ENCODE measurements around the gene USP16. TPM values are rescaled to one million over a fixed set of nuclear protein-coding genes. Genes with fewer than 3 reads are reported as not detected.

USP16 gene
- polyA plus RNA-seq, 2 of the 4 experiments (the other 2 are of a cell fraction), result 23.6 to 40.7 TPM

- H3K4me1 ChIP-seq, result peaks cover 10% of the 10 kb centered on the region; the same call in 1 of the 3 replicates
- under 1% methylated on average over 34 of the region's 43 CpGs for WGBS (ENCODE audit: missing lambda C conversion rate)
- H3K4me2 ChIP-seq, result peak within 1 kb of the TSS; percentile 97
- ChIA-PET POLR2A (interaction anchor here (0.6 to 1.8 kb wide), 6 partner anchors 9 to 85 kb away, joined by 3 to 49 read pairs (median 4); partner anchors contain the start of genes CCT8, RWDD2B and USP16), CTCF (no interaction called here)
- H3K4me3 ChIP-seq, result peak within 1 kb of the TSS; percentile 94
- DNase-seq (ENCODE audit: low read depth in 1 of 2, low spot score in 1 of 2) (peak; percentile 90 to 98), FAIRE-seq (no peak), ATAC-seq (peak; percentile 98 to 99)
- no peaks in the 10 kb centered on the region for H3K9me3 ChIP-seq
- peak within 1 kb of the TSS; percentile 80 to 96 for H3K27ac ChIP-seq
- TF ChIP-seq REST (IDR thresholded peaks at IDR 0.05) (no peak), SREBF2 (IDR thresholded peaks at IDR 0.05) (no peak), POLR2A (IDR thresholded peaks at IDR 0.05; ENCODE audit: low read length) (peak; percentile 21; the same call in 1 of the 2 replicates), POLR2AphosphoS2 (conservative IDR thresholded peaks at IDR 0.05; ENCODE audit: low read length) (no peak), E2F6 (IDR thresholded peaks at IDR 0.05; ENCODE audit: borderline replicate concordance, low read depth) (no peak), JUN (IDR thresholded peaks at IDR 0.05) (peak; percentile 29 to 70; a peak in 2 of 5 replicates), NR3C1 (IDR thresholded peaks at IDR 0.05) (no peak), MYC (IDR thresholded peaks at IDR 0.05; ENCODE audit: borderline replicate concordance, low read length) (no peak), EHF (CRISPR knock-in tag; IDR thresholded peaks at IDR 0.05) (no peak), RFX5 (IDR thresholded peaks at IDR 0.05) (0 out of 2 replicates have a peak, but pooled peaks have one; percentile 22), PBX3 (IDR thresholded peaks at IDR 0.05) (peak; percentile 89), TFCP2L1 (CRISPR knock-in tag; IDR thresholded peaks at IDR 0.05) (no peak), HDAC2 (IDR thresholded peaks at IDR 0.05) (no peak), FOSL2 (IDR thresholded peaks at IDR 0.05) (no peak), FOSL2 (CRISPR knock-in tag; IDR thresholded peaks at IDR 0.05) (peak; percentile 66; the same call in 1 of the 2 replicates), ELK1 (IDR thresholded peaks at IDR 0.05; ENCODE audit: low read depth, low read length) (no peak), CTCF (IDR thresholded peaks at IDR 0.05) (no peak), HEYL (CRISPR knock-in tag; IDR thresholded peaks at IDR 0.05) (no peak), HMGXB4 (CRISPR knock-in tag; IDR thresholded peaks at IDR 0.05; ENCODE audit: borderline replicate concordance) (no peak), MAX (IDR thresholded peaks at IDR 0.05) (peak; percentile 55; the same call in 1 of the 2 replicates), HOXA7 (CRISPR knock-in tag; IDR thresholded peaks at IDR 0.05) (no peak), HOXB13 (CRISPR knock-in tag; IDR thresholded peaks at IDR 0.05; ENCODE audit: low read depth) (no peak), FOSB (CRISPR knock-in tag; IDR thresholded peaks at IDR 0.05) (no peak), KDM1A (IDR thresholded peaks at IDR 0.05; ENCODE audit: low read depth) (no peak), HOXB5 (CRISPR knock-in tag; IDR thresholded peaks at IDR 0.05) (no peak), PHF8 (IDR thresholded peaks at IDR 0.05; ENCODE audit: borderline replicate concordance, low read depth) (peak; percentile 22; the same call in 1 of the 2 replicates), NFE2L2 (conservative IDR thresholded peaks at IDR 0.05; ENCODE audit: low read length) (no peak), RAD21 (conservative IDR thresholded peaks at IDR 0.05 in 1 of 2, IDR thresholded peaks at IDR 0.05 in 1 of 2) (no peak), CHD2 (IDR thresholded peaks at IDR 0.05; ENCODE audit: low read length, partially characterized antibody) (no peak), NPAS2 (CRISPR knock-in tag; IDR thresholded peaks at IDR 0.05; ENCODE audit: borderline replicate concordance) (no peak)
Observed at GRCh38 chr21:28992526-28993292, 31.8 kb upstream of the USP16 start, which contains the start of gene LTN1. TSS of gene LTN1 (minus strand) at chr21:28992877. CDS start at chr21:28992805, 72 bp downstream.
